GM19468 (cell line): ENCODE data around the gene HBP1.
"Not testable (repeated sequence)": the region's sequence is repeated elsewhere in the genome, so short reads cannot be mapped to it uniquely, and the experiment has no call there.

Experiments used
- ATAC-seq: cut with Tn5 transposase; IDR thresholded peaks from one replicate; pipeline ENCODE4 v1.9.1; 2021; ENCODE audit warnings: mild to moderate bottlenecking, moderate library complexity, moderate number of reproducible peaks; ENCODE audit not compliant: unreplicated experiment; ENCODE audit errors: extremely low read depth

The HBP1 gene

GRCh38 chr7:107168233-107169119 is at the start of gene HBP1:
HBP1 (plus strand) TSS chr7:107169003; CDS start chr7:107179894, 10,891 bp downstream.
- peak; percentile 91 for ATAC-seq

GRCh38 chr7:107119376-107120105 is 49.3 kb upstream of the HBP1 start:
- ATAC-seq: no peak

- no peak for ATAC-seq
These were observed 46.3 kb upstream of the HBP1 start for GRCh38 chr7:107122486-107122911.

- ATAC-seq: no peak
These were observed 45.4 kb upstream of the HBP1 start for GRCh38 chr7:107123392-107123791.

GRCh38 chr7:107125475-107125874 is 43.3 kb upstream of the HBP1 start:
- no peak for ATAC-seq

- ATAC-seq: no peak
These were observed 40.6 kb upstream of the HBP1 start for GRCh38 chr7:107128217-107128616.

GRCh38 chr7:107128748-107129147 is 40.1 kb upstream of the HBP1 start:
- no peak for ATAC-seq

GRCh38 chr7:107130487-107131220 is 38.1 kb upstream of the HBP1 start:
- no peak for ATAC-seq

- no peak for ATAC-seq
These were observed 35.4 kb upstream of the HBP1 start for GRCh38 chr7:107133396-107133795.

- ATAC-seq: no peak
These were observed 29.9 kb upstream of the HBP1 start for GRCh38 chr7:107138696-107139420.

- not testable (repeated sequence) for ATAC-seq
These were observed 24.9 kb upstream of the HBP1 start for GRCh38 chr7:107143875-107144274.

- ATAC-seq: no peak
These were observed 23.6 kb upstream of the HBP1 start for GRCh38 chr7:107145067-107145838.

GRCh38 chr7:107147464-107148393 is 21.1 kb upstream of the HBP1 start:
- no peak for ATAC-seq

GRCh38 chr7:107148721-107149120 is 20.1 kb upstream of the HBP1 start:
- ATAC-seq: no peak

GRCh38 chr7:107149863-107150262 is 18.9 kb upstream of the HBP1 start:
- ATAC-seq: no peak

GRCh38 chr7:107150375-107151073 is 18.3 kb upstream of the HBP1 start:
- no peak for ATAC-seq

GRCh38 chr7:107151538-107151937 is 17.3 kb upstream of the HBP1 start:
- no peak for ATAC-seq

GRCh38 chr7:107152011-107152410 is 16.8 kb upstream of the HBP1 start:
- ATAC-seq: no peak
